ENCODE data around the gene ZNF83. TPM values are rescaled to one million over a fixed set of nuclear protein-coding genes. Genes with fewer than 3 reads are reported as not detected.
"Not testable (repeated sequence)": the region's sequence is repeated elsewhere in the genome, so short reads cannot be mapped to it uniquely, and the experiment has no call there.

Gene ZNF83
- 40.0 TPM for total RNA-seq (ENCODE audit: unreplicated experiment)
- long read RNA-seq, partial matches to known transcripts = 0 of 3 reads
- long read RNA-seq, other reads (novel, unspliced or antisense) = 3 of 3 reads

DNA sequence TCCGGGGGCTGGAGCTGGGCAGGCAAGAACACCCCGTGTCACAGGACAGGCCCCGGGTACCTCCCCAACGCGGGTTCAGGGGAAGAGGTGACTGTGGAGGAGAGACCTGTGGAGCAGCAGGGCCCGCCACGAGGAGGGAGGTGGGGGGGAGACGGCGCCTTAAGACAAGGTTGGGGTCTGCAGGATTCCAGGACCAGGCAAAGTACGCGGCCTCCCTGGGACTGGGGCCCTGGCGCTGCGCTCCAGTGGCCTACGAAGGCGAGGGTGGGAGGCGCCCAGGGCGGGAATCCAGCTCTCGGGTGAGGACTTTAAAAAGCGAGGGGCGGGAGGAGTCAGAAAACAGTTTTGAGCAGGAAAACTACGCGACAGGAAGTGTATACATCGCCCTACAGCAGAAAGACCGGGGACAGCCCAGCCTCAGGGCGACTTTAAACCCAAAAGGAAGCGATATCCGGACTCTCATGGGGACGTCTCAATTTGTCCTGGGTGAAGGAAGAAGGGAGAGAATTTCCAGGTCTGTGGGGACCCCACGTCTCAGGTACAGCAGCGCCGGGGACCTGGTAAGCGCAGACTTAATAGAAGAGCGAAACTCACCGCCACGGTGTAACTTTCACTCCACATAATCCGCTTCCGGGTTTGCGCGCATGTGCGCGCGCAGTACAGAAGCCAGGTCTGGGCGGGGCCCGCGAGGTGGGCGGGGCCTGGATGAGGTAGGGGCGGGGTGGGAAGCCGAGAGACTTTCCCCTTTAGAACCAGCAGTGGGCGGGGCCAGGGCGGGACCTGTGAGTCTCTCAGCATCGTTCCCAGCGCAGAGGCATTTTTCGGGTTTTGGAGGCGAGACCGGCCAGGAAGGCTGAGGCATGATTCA is at the start of gene ZNF83:
ZNF83 (minus strand) TSS at position 638 of the 868 bp plus-strand sequence.
- peak; percentile 96 for DNase-seq (ENCODE audit: low spot score)
- TF ChIP-seq, protein P1, sequence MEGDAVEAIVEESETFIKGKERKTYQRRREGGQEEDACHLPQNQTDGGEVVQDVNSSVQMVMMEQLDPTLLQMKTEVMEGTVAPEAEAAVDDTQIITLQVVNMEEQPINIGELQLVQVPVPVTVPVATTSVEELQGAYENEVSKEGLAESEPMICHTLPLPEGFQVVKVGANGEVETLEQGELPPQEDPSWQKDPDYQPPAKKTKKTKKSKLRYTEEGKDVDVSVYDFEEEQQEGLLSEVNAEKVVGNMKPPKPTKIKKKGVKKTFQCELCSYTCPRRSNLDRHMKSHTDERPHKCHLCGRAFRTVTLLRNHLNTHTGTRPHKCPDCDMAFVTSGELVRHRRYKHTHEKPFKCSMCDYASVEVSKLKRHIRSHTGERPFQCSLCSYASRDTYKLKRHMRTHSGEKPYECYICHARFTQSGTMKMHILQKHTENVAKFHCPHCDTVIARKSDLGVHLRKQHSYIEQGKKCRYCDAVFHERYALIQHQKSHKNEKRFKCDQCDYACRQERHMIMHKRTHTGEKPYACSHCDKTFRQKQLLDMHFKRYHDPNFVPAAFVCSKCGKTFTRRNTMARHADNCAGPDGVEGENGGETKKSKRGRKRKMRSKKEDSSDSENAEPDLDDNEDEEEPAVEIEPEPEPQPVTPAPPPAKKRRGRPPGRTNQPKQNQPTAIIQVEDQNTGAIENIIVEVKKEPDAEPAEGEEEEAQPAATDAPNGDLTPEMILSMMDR (IDR thresholded peaks at IDR 0.05; ENCODE audit: unreplicated experiment) = no peak
- H3K4me3 Mint-ChIP-seq (ENCODE audit: unreplicated experiment) = peak within 1 kb of the TSS; percentile 98
- H3K36me3 Mint-ChIP-seq (ENCODE audit: low read depth, unreplicated experiment) = peaks cover 11% of the 10 kb centered on the region
- H3K4me1 Mint-ChIP-seq (ENCODE audit: unreplicated experiment) = peaks cover 9% of the 10 kb centered on the region
- peaks cover 8% of the 10 kb centered on the region for H3K27me3 Mint-ChIP-seq (ENCODE audit: unreplicated experiment)
- no peaks in the 10 kb centered on the region for H3K9me3 Mint-ChIP-seq (ENCODE audit: unreplicated experiment)
- peak within 1 kb of the TSS; percentile 98 for H3K27ac Mint-ChIP-seq (ENCODE audit: unreplicated experiment)

DNA sequence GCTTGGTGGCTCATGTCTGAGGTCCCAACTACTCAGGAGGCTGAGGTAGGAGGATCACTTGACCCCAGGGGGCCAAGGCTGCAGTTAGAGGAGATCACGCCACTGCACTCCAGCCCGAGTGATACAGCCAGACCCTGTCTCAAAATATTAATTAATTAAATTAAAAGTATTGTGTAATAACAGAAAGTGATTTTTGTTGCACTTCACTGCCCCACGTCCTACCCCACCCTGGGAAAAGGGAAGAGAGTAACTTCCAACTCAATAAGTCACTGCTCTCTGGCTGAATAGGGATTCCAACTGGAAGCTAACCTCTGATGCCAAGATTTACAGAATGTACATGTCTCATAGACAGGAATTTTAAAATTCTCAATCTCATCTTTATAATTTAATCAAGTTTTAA is 49.5 kb upstream of the ZNF83 start:
- Mint-ChIP-seq H3K4me1 (ENCODE audit: unreplicated experiment) (peaks cover 20% of the 10 kb centered on the region), H3K9me3 (ENCODE audit: unreplicated experiment) (no peaks in the 10 kb centered on the region), H3K4me3 (ENCODE audit: unreplicated experiment) (no peak overlapping the region), H3K36me3 (ENCODE audit: low read depth, unreplicated experiment) (peaks cover 18% of the 10 kb centered on the region), H3K27me3 (ENCODE audit: unreplicated experiment) (peaks cover 12% of the 10 kb centered on the region), H3K27ac (ENCODE audit: unreplicated experiment) (no peak overlapping the region)
- TF ChIP-seq, protein P1 (IDR thresholded peaks at IDR 0.05; ENCODE audit: unreplicated experiment) = no peak
- DNase-seq (ENCODE audit: low spot score) = no peak

DNA sequence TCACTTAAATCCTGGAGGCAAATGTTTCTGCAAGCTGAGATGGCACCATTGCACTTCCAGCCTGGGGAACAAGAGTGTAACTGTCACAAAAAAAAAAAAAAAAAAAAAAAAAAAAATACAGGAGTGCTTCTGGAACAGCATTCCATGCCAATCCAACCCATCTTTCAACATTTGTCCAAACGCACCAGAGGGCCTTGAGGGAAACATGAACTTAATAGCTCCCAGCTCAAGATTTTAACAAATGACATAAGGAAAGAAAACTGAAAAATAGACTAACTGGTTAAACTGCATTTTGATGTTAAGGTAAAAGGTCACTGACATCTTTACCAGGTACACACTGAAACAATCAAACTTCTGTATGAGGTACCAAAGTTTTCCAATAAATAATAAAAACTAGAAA is 47.7 kb upstream of the ZNF83 start:
- no peak for DNase-seq (ENCODE audit: low spot score)
- peaks cover 12% of the 10 kb centered on the region for H3K27me3 Mint-ChIP-seq (ENCODE audit: unreplicated experiment)
- peaks cover 13% of the 10 kb centered on the region for H3K4me1 Mint-ChIP-seq (ENCODE audit: unreplicated experiment)
- TF ChIP-seq, protein P1 (IDR thresholded peaks at IDR 0.05; ENCODE audit: unreplicated experiment) = no peak
- H3K9me3 Mint-ChIP-seq (ENCODE audit: unreplicated experiment) = no peaks in the 10 kb centered on the region
- H3K36me3 Mint-ChIP-seq (ENCODE audit: low read depth, unreplicated experiment) = peaks cover 21% of the 10 kb centered on the region
- H3K4me3 Mint-ChIP-seq (ENCODE audit: unreplicated experiment) = no peak overlapping the region
- H3K27ac Mint-ChIP-seq (ENCODE audit: unreplicated experiment) = no peak overlapping the region

DNA sequence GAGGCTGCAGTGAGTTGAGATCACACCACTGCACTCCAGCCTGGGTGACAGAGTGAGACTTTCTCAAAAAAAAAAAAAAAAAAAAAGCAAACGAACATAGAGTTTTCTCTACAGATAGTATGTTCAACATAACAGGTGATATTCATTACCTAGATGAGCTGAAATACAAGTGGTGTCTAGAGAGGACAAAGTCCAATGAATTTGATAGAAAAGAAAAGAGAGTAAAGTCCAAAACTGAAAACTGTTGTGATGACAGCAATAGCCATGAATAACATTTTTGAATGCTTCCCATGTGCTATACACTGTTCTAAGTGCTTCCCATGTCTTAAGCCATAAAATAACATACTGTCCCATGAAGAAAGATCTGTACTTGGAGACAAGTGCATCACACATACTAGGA is 43.1 kb upstream of the ZNF83 start:
- DNase-seq (ENCODE audit: low spot score); H3K27me3 Mint-ChIP-seq (ENCODE audit: unreplicated experiment); H3K27ac Mint-ChIP-seq (ENCODE audit: unreplicated experiment); H3K4me3 Mint-ChIP-seq (ENCODE audit: unreplicated experiment); H3K4me1 Mint-ChIP-seq (ENCODE audit: unreplicated experiment); H3K9me3 Mint-ChIP-seq (ENCODE audit: unreplicated experiment): not testable (repeated sequence)
- peaks cover 21% of the 10 kb centered on the region for H3K36me3 Mint-ChIP-seq (ENCODE audit: low read depth, unreplicated experiment)

DNA sequence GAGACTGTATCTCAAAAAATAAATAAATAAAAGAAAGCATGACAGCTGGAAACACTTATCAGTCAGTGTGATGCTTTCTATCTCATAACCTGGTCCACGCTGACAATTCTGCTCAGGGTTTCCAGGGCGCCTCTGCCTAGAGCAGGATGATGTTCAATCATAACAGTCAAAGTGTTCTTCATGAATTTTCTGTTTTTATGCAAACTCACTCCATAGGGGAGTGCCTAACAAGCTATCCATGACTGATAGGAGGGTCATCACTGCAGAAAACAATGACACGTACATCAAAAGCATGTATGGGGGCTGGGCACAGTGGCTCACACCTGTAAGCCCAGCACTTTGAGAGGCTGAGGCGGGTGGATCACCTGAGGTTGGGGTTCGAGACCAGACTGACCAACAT is 41.4 kb upstream of the ZNF83 start:
- TF ChIP-seq, protein P1 (IDR thresholded peaks at IDR 0.05; ENCODE audit: unreplicated experiment) = no peak
- Mint-ChIP-seq H3K36me3 (ENCODE audit: low read depth, unreplicated experiment) (peaks cover 35% of the 10 kb centered on the region), H3K4me1 (ENCODE audit: unreplicated experiment) (no peaks in the 10 kb centered on the region), H3K9me3 (ENCODE audit: unreplicated experiment) (peaks cover 15% of the 10 kb centered on the region), H3K4me3 (ENCODE audit: unreplicated experiment) (no peak overlapping the region), H3K27me3 (ENCODE audit: unreplicated experiment) (peaks cover 2% of the 10 kb centered on the region), H3K27ac (ENCODE audit: unreplicated experiment) (no peak overlapping the region)
- DNase-seq (ENCODE audit: low spot score) = no peak

DNA sequence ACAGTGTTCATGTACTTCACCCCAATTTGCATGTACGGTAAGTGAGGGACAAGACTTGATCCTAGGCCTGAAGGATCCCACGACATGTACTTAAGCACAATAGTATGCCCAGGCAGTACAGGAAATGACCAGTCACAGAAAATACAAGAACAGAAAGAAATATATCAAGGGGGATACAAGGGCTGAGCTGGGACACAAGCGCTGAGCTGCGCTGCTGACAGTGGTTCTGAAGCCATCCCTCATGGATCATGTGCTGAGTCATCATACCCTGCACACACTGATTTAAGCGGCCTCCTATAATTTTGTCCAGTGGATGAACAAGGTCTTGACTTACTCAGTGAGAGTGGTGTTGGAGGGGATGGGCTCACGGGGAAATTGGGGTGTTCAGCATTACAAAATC is 37.1 kb upstream of the ZNF83 start:
- Mint-ChIP-seq H3K4me3 (ENCODE audit: unreplicated experiment) (peak overlapping the region; percentile 60), H3K9me3 (ENCODE audit: unreplicated experiment) (peaks cover 14% of the 10 kb centered on the region), H3K36me3 (ENCODE audit: low read depth, unreplicated experiment) (peaks cover 25% of the 10 kb centered on the region)
- not testable (repeated sequence) for H3K4me1 Mint-ChIP-seq (ENCODE audit: unreplicated experiment); H3K27ac Mint-ChIP-seq (ENCODE audit: unreplicated experiment); DNase-seq (ENCODE audit: low spot score); H3K27me3 Mint-ChIP-seq (ENCODE audit: unreplicated experiment)

All from endothelial cell (in vitro differentiated cells).